ENCODE measurements around the gene DEAF1.
"Not testable (repeated sequence)": the region's sequence is repeated elsewhere in the genome, so short reads cannot be mapped to it uniquely, and the experiment has no call there.

DEAF1 gene

DNA sequence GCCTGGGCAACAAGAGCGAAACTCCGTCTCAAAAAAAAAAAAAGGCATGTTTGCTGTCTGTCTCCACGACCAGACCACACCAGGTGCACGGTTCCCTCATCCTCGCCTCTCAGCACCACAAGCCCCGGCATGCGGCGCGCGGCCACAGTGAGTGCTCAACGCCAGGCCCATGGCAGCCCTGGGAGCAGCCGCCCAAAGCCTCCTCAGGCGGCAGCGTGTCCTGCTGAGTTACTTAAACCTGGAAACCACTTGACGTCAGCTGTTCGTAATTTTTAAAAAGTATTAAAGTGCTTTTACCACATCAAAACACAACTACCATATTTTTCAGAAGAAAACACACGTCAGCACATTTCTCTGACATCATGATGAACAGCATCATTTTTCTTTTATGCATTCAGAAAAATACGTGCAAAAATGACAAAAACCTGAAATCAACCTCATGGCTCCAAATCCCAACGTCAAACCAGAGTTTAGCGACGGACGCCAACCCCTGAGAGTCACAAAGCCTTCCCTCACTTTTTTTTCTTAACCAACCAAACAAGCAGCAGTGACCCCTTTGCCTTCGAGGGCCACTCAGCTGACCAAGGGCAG, 2.1 kb downstream of the DEAF1 start:
- Histone ChIP-seq H3K9ac (no peak overlapping the region), H3K4me2 (ENCODE audit: low read length) (no peak overlapping the region), H3K4me1 (no peaks in the 10 kb centered on the region), H3K9me3 (ENCODE audit: control insufficient read depth, low read length) (no peaks in the 10 kb centered on the region), H3K36me3 (ENCODE audit: control insufficient read depth, insufficient read depth, low read length) (no peaks in the 10 kb centered on the region), H3K27me3 (ENCODE audit: control insufficient read depth, insufficient read depth, low read length) (no peaks in the 10 kb centered on the region), H3K4me3 (ENCODE audit: low read depth, low read length) (no peak overlapping the region), H3K27ac (no peak overlapping the region), H3K79me2 (no peaks in the 10 kb centered on the region), H2AFZ (no peak overlapping the region)
- TF ChIP-seq, protein P1, sequence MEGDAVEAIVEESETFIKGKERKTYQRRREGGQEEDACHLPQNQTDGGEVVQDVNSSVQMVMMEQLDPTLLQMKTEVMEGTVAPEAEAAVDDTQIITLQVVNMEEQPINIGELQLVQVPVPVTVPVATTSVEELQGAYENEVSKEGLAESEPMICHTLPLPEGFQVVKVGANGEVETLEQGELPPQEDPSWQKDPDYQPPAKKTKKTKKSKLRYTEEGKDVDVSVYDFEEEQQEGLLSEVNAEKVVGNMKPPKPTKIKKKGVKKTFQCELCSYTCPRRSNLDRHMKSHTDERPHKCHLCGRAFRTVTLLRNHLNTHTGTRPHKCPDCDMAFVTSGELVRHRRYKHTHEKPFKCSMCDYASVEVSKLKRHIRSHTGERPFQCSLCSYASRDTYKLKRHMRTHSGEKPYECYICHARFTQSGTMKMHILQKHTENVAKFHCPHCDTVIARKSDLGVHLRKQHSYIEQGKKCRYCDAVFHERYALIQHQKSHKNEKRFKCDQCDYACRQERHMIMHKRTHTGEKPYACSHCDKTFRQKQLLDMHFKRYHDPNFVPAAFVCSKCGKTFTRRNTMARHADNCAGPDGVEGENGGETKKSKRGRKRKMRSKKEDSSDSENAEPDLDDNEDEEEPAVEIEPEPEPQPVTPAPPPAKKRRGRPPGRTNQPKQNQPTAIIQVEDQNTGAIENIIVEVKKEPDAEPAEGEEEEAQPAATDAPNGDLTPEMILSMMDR (IDR thresholded peaks at IDR 0.05), result no peak

DNA sequence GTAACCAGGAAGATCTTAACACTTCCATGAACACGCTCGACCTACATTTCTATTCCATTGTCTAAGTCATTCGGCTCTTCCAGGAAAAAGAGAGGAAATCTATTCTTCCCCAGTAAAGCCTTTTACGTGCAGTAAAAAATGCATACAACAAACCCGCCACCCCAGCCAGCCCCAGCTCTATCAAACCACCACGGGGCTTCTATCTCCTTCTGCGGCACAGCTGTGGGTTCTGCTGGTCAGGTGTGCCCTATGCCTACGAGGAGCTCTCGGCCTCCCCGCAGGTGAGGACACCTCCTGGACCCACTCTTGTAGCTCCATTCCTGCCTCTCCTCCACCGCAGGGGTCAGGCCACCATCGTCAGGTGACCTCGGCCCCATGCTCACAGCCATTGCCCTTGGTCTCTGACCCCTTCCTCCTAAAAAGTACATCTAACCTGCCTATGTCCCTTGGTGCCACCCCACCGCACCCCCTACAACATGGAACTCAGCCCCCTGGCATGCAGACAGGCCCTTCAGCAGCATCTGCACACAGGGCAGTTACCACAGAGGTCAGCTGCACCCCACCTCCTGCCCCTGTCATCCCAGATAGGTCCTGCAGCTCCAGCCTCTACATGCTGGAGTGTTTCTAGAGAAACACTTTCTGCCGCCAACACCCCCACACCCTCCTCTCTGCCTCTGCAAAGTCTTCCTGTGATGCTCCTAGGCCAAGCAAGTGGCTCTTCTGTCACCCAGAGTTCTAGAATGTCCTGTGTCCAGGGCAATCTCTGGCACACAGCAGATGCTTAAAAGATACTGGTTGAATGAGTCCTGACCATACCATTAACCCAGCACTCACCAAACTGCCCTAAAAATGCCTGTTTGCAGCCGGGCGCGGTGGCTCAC, 3.1 kb downstream of the DEAF1 start:
- Histone ChIP-seq H3K4me3 (ENCODE audit: low read depth, low read length) (no peak overlapping the region), H3K27me3 (ENCODE audit: control insufficient read depth, insufficient read depth, low read length) (no peaks in the 10 kb centered on the region), H3K4me2 (ENCODE audit: low read length) (no peak overlapping the region), H3K9me3 (ENCODE audit: control insufficient read depth, low read length) (no peaks in the 10 kb centered on the region), H2AFZ (no peak overlapping the region), H3K9ac (no peak overlapping the region), H3K79me2 (no peaks in the 10 kb centered on the region), H3K27ac (no peak overlapping the region), H3K36me3 (ENCODE audit: control insufficient read depth, insufficient read depth, low read length) (no peaks in the 10 kb centered on the region), H3K4me1 (no peaks in the 10 kb centered on the region)
- TF ChIP-seq, protein P1 (IDR thresholded peaks at IDR 0.05), result no peak

DNA sequence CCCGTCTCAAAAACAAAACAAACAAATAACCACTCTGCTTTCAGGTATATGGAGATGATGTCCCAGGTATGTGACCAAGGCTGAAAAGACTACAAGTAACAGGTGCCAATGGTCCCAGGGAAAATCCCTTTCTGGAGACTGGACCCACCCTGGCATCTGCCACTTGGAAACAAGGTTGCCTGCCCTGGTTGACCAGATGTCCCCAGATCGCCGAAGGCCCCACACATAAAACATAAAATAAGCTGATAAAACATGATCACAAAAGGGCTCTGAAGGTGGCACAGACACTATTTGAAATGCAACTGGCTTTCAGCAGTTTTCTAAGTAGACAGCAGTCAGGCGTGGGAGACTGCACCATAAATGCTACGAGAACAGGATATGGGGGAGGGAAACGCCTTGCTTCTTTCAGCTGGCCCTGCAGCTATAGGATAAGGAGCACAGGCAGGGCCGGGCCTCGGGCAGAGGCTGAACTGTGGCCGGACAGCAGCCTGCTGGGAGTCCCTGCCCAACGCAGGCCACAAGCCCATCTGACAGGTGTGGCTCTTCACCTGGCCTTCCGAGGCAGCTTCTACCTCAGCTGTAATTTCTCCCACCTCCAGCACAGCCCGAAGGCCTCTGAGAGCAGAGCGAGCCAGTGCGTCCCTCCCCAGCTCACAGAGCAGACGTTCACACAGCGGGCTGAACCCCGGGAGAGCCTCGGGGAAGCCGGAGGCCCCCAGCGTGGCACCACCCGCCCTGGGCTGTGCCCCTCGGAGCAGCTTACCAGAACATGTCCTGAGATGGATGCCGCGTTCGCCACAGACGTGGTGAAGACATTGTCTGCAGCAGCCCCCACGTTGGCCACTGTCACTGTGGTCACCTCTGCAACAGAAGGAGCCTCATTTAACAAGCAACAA, 4.0 kb downstream of the DEAF1 start:
- no peak overlapping the region for H3K27ac ChIP-seq
- no peaks in the 10 kb centered on the region for H3K4me1 ChIP-seq
- no peak overlapping the region for H3K4me2 ChIP-seq (ENCODE audit: low read length)
- H3K36me3 ChIP-seq (ENCODE audit: control insufficient read depth, insufficient read depth, low read length), result no peaks in the 10 kb centered on the region
- H2AFZ ChIP-seq, result no peak overlapping the region
- H3K79me2 ChIP-seq, result no peaks in the 10 kb centered on the region
- no peak overlapping the region for H3K4me3 ChIP-seq (ENCODE audit: low read depth, low read length)
- no peak overlapping the region for H3K9ac ChIP-seq
- H3K9me3 ChIP-seq (ENCODE audit: control insufficient read depth, low read length), result no peaks in the 10 kb centered on the region
- no peaks in the 10 kb centered on the region for H3K27me3 ChIP-seq (ENCODE audit: control insufficient read depth, insufficient read depth, low read length)
- TF ChIP-seq, protein P1 (IDR thresholded peaks at IDR 0.05), result no peak

DNA sequence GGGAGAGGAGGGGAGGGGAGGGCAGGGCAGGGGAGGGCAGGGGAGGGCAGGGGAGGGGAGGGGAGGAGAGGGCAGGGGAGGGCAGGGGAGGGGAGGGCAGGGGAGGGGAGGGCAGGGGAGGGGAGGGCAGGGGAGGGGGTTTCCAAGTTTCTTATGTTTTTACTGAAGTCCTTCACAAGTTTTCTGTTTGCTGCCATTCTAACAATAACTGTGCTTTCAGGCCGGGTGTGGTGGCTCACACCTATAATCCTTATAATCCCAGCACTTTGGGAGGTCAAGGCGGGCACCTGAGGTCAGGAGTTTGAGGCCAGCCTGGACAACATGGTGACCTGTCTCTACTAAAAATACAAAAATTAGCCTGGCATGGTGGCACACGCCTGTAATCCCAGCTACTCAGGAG, 4.8 kb downstream of the DEAF1 start:
- H3K27ac ChIP-seq; H3K36me3 ChIP-seq (ENCODE audit: control insufficient read depth, insufficient read depth, low read length); H3K27me3 ChIP-seq (ENCODE audit: control insufficient read depth, insufficient read depth, low read length); H3K4me1 ChIP-seq; H2AFZ ChIP-seq; H3K4me2 ChIP-seq (ENCODE audit: low read length); H3K79me2 ChIP-seq; H3K4me3 ChIP-seq (ENCODE audit: low read depth, low read length); H3K9ac ChIP-seq; H3K9me3 ChIP-seq (ENCODE audit: control insufficient read depth, low read length): not testable (repeated sequence)

DNA sequence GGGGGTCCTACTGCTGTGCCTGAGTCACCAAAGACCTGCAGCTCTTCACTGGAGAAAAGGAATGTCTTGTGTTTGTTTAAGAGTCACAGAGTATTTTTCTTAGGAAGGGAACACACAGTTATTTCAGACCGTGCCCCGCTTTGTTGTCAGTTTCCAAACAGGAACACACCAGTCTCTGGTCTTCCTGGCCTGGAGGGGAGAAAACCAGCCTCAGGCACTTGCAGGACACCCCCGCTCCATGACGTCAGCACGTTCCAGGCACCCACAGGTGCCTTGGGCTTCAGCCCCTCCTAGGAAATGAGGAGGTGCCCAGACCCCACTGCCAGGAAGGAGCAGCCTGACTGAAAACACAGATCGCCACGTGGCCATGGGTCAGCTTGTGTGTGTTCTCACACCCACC, 5.4 kb downstream of the DEAF1 start:
- Histone ChIP-seq H3K9me3 (ENCODE audit: control insufficient read depth, low read length) (no peaks in the 10 kb centered on the region), H3K27me3 (ENCODE audit: control insufficient read depth, insufficient read depth, low read length) (no peaks in the 10 kb centered on the region), H3K27ac (no peak overlapping the region), H3K4me3 (ENCODE audit: low read depth, low read length) (no peak overlapping the region), H3K9ac (no peak overlapping the region), H3K36me3 (ENCODE audit: control insufficient read depth, insufficient read depth, low read length) (no peaks in the 10 kb centered on the region), H3K4me1 (no peaks in the 10 kb centered on the region), H3K4me2 (ENCODE audit: low read length) (no peak overlapping the region), H3K79me2 (no peaks in the 10 kb centered on the region), H2AFZ (no peak overlapping the region)
- TF ChIP-seq, protein P1 (IDR thresholded peaks at IDR 0.05), result no peak

Measured in parathyroid adenoma (tissue), 2 donors.